Ascending aorta (tissue), 2 donors: ENCODE results near the gene KCTD19. TPM values are rescaled to one million over a fixed set of nuclear protein-coding genes. Genes with fewer than 3 reads are reported as not detected.

Source experiments
- DNase-seq, 2 donors: peaks; one replicate each; pipeline ENCODE4 v3.0.0-alpha.2; 2019; ENCODE audit warnings: low spot score in 2 of 2
- H3K27ac ChIP-seq, 2 donors: fragments of 200-600 bp; sonication (generic); one replicate each; pipeline ENCODE4 v1.5.1; 2016 to 2017; ENCODE audit warnings: mild to moderate bottlenecking in 1 of 2
- H3K27me3 ChIP-seq: fragments of 200-600 bp; sonication (generic); one replicate; pipeline ENCODE4 v1.5.1; 2017
- H3K36me3 ChIP-seq, 2 donors: fragments of 200-600 bp; sonication (generic); one replicate each; pipeline ENCODE4 v1.5.1; 2016
- H3K4me1 ChIP-seq, 2 donors: fragments of 200-600 bp; sonication (generic); one replicate each; pipeline ENCODE4 v1.5.1; 2016 to 2017; ENCODE audit warnings: mild to moderate bottlenecking in 1 of 2
- H3K4me3 ChIP-seq, 2 donors: fragments of 200-600 bp; sonication (generic); one replicate each; pipeline ENCODE4 v1.5.1; 2016 to 2017; ENCODE audit warnings: mild to moderate bottlenecking in 1 of 2
- H3K9me3 ChIP-seq, 2 donors: fragments of 200-600 bp; sonication (generic); one replicate each; pipeline ENCODE4 v1.5.1; 2016
- CTCF ChIP-seq, 3 experiments: fragments of 200-600 bp in 2 of 3; fragments of 450-650 bp in 1 of 3; sonication (generic) in 2 of 3; IDR thresholded peaks; one replicate each; pipeline ENCODE4 v1.5.1; 2016 to 2019; ENCODE audit warnings: antibody characterized with exemption in 3 of 3, mild to moderate bottlenecking in 1 of 3, moderate library complexity in 1 of 3
- intact Hi-C: fragments of 100-400 bp; cut with DNase I; formaldehyde crosslinking; loops from one replicate; pipeline ENCODE4 v1.15.1; 2023
- total RNA-seq: library from RNA; depleted of rRNA; stranded (reverse); fragments of >200 nt; gene quantifications from one replicate; pipeline ENCODE4 v1.1.0, GENCODE V29; 2016

KCTD19 gene
- total RNA-seq, 1 donor from 2014 or later = not detected

- Histone ChIP-seq H3K27ac (peak overlapping the region; percentile 82 to 89), H3K4me1 (peaks cover 31 to 34% of the 10 kb centered on the region in 2 donors), H3K4me3 (peak overlapping the region; percentile 65 to 69), H3K9me3 (no peaks in the 10 kb centered on the region), H3K27me3 (peaks cover 6% of the 10 kb centered on the region), H3K36me3 (no peaks in the 10 kb centered on the region)
- intact Hi-C loops = loop anchor here (10.0 kb wide), 3 partner anchors 419 to 599 kb away; partner anchors contain the start of genes ACD, C16orf86, CENPT and ENKD1
- peak in 1 of 2 donors; percentile 87 for DNase-seq
- TF ChIP-seq CTCF (IDR thresholded peaks at IDR 0.05) = peak in 2 of 3 experiments; percentile 48 to 54
These were observed 80.3 kb downstream of the KCTD19 start for GRCh38 chr16:67246081-67246755.

- intact Hi-C loops = loop anchor here (10.0 kb wide), 3 partner anchors 419 to 599 kb away; partner anchors contain the start of genes ACD, C16orf86, CENPT and ENKD1
- H3K9me3 ChIP-seq = no peaks in the 10 kb centered on the region
- H3K27ac ChIP-seq = peak overlapping the region; percentile 82 to 89
- no peak for DNase-seq
- peaks cover 6% of the 10 kb centered on the region for H3K27me3 ChIP-seq
- no peaks in the 10 kb centered on the region for H3K36me3 ChIP-seq
- TF ChIP-seq CTCF (IDR thresholded peaks at IDR 0.05) = no peak
- H3K4me1 ChIP-seq = peaks cover 33 to 39% of the 10 kb centered on the region in 2 donors
- H3K4me3 ChIP-seq = peak overlapping the region; percentile 65 to 69
These were observed 80.9 kb downstream of the KCTD19 start for GRCh38 chr16:67245674-67246080.

DNA sequence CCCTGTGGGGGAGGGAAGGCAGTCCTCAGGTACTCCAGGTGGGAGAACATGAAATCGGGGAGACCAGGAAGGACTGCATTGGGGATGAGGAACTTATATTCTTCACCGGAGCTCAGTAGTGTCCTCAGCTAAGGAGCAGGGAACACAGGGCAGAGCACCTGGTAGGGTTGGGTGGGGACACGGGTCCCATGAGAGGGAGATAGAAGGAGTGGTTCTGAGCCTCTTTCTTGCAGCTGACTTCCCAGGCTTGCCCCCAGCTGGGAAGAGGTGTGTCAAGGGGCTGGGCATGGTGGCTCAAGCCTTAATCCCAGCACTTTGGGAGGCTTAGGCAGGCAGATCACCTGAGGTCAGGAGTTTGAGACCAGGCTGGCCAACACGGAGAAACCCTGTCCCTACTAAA, 81.4 kb downstream of the KCTD19 start:
- no peak for DNase-seq
- peak overlapping the region; percentile 82 to 89 for H3K27ac ChIP-seq
- peak overlapping the region; percentile 65 to 69 for H3K4me3 ChIP-seq
- H3K36me3 ChIP-seq = no peaks in the 10 kb centered on the region
- intact Hi-C loops = loop anchor here (10.0 kb wide), 3 partner anchors 420 to 600 kb away; partner anchors contain the start of genes ACD, C16orf86, CENPT and ENKD1
- no peak for TF ChIP-seq CTCF (IDR thresholded peaks at IDR 0.05)
- peaks cover 36 to 44% of the 10 kb centered on the region in 2 donors for H3K4me1 ChIP-seq
- no peaks in the 10 kb centered on the region for H3K9me3 ChIP-seq
- peaks cover 6% of the 10 kb centered on the region for H3K27me3 ChIP-seq

- Histone ChIP-seq H3K27ac (peak overlapping the region; percentile 82 to 89), H3K36me3 (no peaks in the 10 kb centered on the region), H3K4me3 (peak overlapping the region in 1 of 2 donors; percentile 69), H3K4me1 (peaks cover 36 to 44% of the 10 kb centered on the region in 2 donors), H3K9me3 (no peaks in the 10 kb centered on the region), H3K27me3 (peaks cover 6% of the 10 kb centered on the region)
- intact Hi-C loops = loop anchor here (10.0 kb wide), 3 partner anchors 420 to 600 kb away; partner anchors contain the start of genes ACD, C16orf86, CENPT and ENKD1
- DNase-seq = peak; percentile 66 to 89
- TF ChIP-seq CTCF (IDR thresholded peaks at IDR 0.05) = no peak
These were observed 82.0 kb downstream of the KCTD19 start for GRCh38 chr16:67244387-67245185.

- peaks cover 4 to 10% of the 10 kb centered on the region in 2 donors for H3K36me3 ChIP-seq
- intact Hi-C loops = loop anchor here (10.0 kb wide), 3 partner anchors 421 to 601 kb away; partner anchors contain the start of genes ACD, C16orf86, CENPT and ENKD1
- H3K27ac ChIP-seq = peak overlapping the region; percentile 82 to 89
- no peak for TF ChIP-seq CTCF (IDR thresholded peaks at IDR 0.05)
- H3K4me3 ChIP-seq = no peak overlapping the region
- H3K4me1 ChIP-seq = peaks cover 27 to 40% of the 10 kb centered on the region in 2 donors
- no peak for DNase-seq
- no peaks in the 10 kb centered on the region for H3K9me3 ChIP-seq
- H3K27me3 ChIP-seq = no peaks in the 10 kb centered on the region
These were observed 83.1 kb downstream of the KCTD19 start for GRCh38 chr16:67243481-67243880.
